Stimulated activated naive B cell treated with anti-CD40 and anti-IgM and Interleukin-4, amounts not matched to agents 10 μg/mL and 1 μg/mL and 100 μg/mL, for 72 hours (primary cell): ENCODE data around the gene STAT2.
A peak's percentile ranks its signal among the peaks of the same experiment; 100 is the strongest.
"Not testable (repeated sequence)": the region's sequence is repeated elsewhere in the genome, so short reads cannot be mapped to it uniquely, and the experiment has no call there.

ENCODE experiments used
- ATAC-seq, 2 donors: fragments of 150-1000 bp; cut with Tn5 transposase; replicated peaks; 2 replicates each; pipeline ENCODE4 v1.10.0; 2021; ENCODE audit warnings: moderate library complexity in 1 of 2
- DNase-seq: peaks from one replicate; pipeline ENCODE4 v3.0.0; 2021
- H3K27ac Mint-ChIP-seq: one replicate; pipeline ENCODE4 v1.8.0; 2022; ENCODE audit warnings: mild to moderate bottlenecking, mixed read lengths
- H3K27me3 Mint-ChIP-seq, 2 donors: one replicate each; pipeline ENCODE4 v1.8.0; 2022; ENCODE audit warnings: mixed read lengths in 2 of 2
- H3K36me3 Mint-ChIP-seq, 2 donors: one replicate each; pipeline ENCODE4 v1.8.0; 2022; ENCODE audit warnings: mixed read lengths in 2 of 2, mild to moderate bottlenecking in 1 of 2
- H3K4me1 Mint-ChIP-seq, 2 donors: one replicate each; pipeline ENCODE4 v1.8.0; 2022; ENCODE audit warnings: mixed read lengths in 2 of 2, mild to moderate bottlenecking in 1 of 2
- H3K4me3 Mint-ChIP-seq, 2 donors: one replicate each; pipeline ENCODE4 v1.8.0; 2022; ENCODE audit warnings: mild to moderate bottlenecking in 2 of 2, mixed read lengths in 2 of 2, moderate library complexity in 1 of 2
- H3K9me3 Mint-ChIP-seq, 2 donors: one replicate each; pipeline ENCODE4 v1.8.0; 2022; ENCODE audit warnings: mixed read lengths in 2 of 2, mild to moderate bottlenecking in 1 of 2

Gene STAT2

GRCh38 chr12:56346675-56347074, 13.2 kb downstream of the STAT2 start:
- no peak for ATAC-seq
- DNase-seq = no peak
- no peak overlapping the region for H3K4me3 Mint-ChIP-seq
- no peaks in the 10 kb centered on the region for H3K27me3 Mint-ChIP-seq
- no peaks in the 10 kb centered on the region for H3K9me3 Mint-ChIP-seq
- peaks cover 47 to 70% of the 10 kb centered on the region in 2 donors for H3K36me3 Mint-ChIP-seq
- H3K4me1 Mint-ChIP-seq = peaks cover 3 to 6% of the 10 kb centered on the region in 2 donors
- H3K27ac Mint-ChIP-seq = peak overlapping the region; percentile 52

GRCh38 chr12:56342290-56342689, 17.6 kb downstream of the STAT2 start:
- H3K27ac Mint-ChIP-seq, H3K27me3 Mint-ChIP-seq, DNase-seq, H3K9me3 Mint-ChIP-seq, H3K4me3 Mint-ChIP-seq, ATAC-seq: not testable (repeated sequence)
- Mint-ChIP-seq H3K4me1 (peaks cover 24 to 34% of the 10 kb centered on the region in 2 donors), H3K36me3 (peaks cover 36 to 52% of the 10 kb centered on the region in 2 donors)

GRCh38 chr12:56341616-56342015, 18.3 kb downstream of the STAT2 start:
- Mint-ChIP-seq H3K36me3 (peaks cover 36 to 51% of the 10 kb centered on the region in 2 donors), H3K27me3 (no peaks in the 10 kb centered on the region), H3K4me1 (peaks cover 24 to 39% of the 10 kb centered on the region in 2 donors), H3K27ac (no peak overlapping the region), H3K4me3 (no peak overlapping the region), H3K9me3 (no peaks in the 10 kb centered on the region)
- DNase-seq (no peak), ATAC-seq (no peak)

GRCh38 chr12:56339158-56339422, 20.8 kb downstream of the STAT2 start:
- no peak for ATAC-seq
- DNase-seq = no peak
- H3K9me3 Mint-ChIP-seq = no peaks in the 10 kb centered on the region
- H3K36me3 Mint-ChIP-seq = peaks cover 22 to 35% of the 10 kb centered on the region in 2 donors
- H3K27me3 Mint-ChIP-seq = no peaks in the 10 kb centered on the region
- H3K4me1 Mint-ChIP-seq = peaks cover 27 to 48% of the 10 kb centered on the region in 2 donors
- peak overlapping the region; percentile 96 for H3K27ac Mint-ChIP-seq
- H3K4me3 Mint-ChIP-seq = peak overlapping the region; percentile 78 to 86

- H3K27me3 Mint-ChIP-seq = no peaks in the 10 kb centered on the region
- peaks cover 27 to 48% of the 10 kb centered on the region in 2 donors for H3K4me1 Mint-ChIP-seq
- H3K4me3 Mint-ChIP-seq = peak within 1 kb of the TSS; percentile 78 to 86
- peaks cover 17 to 29% of the 10 kb centered on the region in 2 donors for H3K36me3 Mint-ChIP-seq
- ATAC-seq (peak; percentile 72 to 76), DNase-seq (peak; percentile 78)
- H3K9me3 Mint-ChIP-seq = no peaks in the 10 kb centered on the region
- peak within 1 kb of the TSS; percentile 96 for H3K27ac Mint-ChIP-seq
Measured at GRCh38 chr12:56338308-56339157, 21.4 kb downstream of the STAT2 start, which contains the start of gene IL23A. TSS of gene IL23A (plus strand) at chr12:56338884. CDS start at chr12:56339045, 161 bp downstream.

GRCh38 chr12:56337753-56338251, 22.1 kb downstream of the STAT2 start:
- Mint-ChIP-seq H3K4me1 (peaks cover 30 to 55% of the 10 kb centered on the region in 2 donors), H3K27ac (peak overlapping the region; percentile 60), H3K27me3 (no peaks in the 10 kb centered on the region), H3K9me3 (no peaks in the 10 kb centered on the region), H3K4me3 (no peak overlapping the region), H3K36me3 (peaks cover 11 to 24% of the 10 kb centered on the region in 2 donors)
- ATAC-seq = no peak
- no peak for DNase-seq

- Mint-ChIP-seq H3K36me3 (peaks cover 5 to 21% of the 10 kb centered on the region in 2 donors), H3K4me3 (no peak overlapping the region), H3K27ac (peak overlapping the region; percentile 86), H3K27me3 (no peaks in the 10 kb centered on the region), H3K9me3 (no peaks in the 10 kb centered on the region), H3K4me1 (peaks cover 33 to 61% of the 10 kb centered on the region in 2 donors)
- ATAC-seq (no peak), DNase-seq (no peak)
Measured at GRCh38 chr12:56336361-56337167, 23.3 kb downstream of the STAT2 start.

- H3K4me1 Mint-ChIP-seq = peaks cover 37 to 68% of the 10 kb centered on the region in 2 donors
- H3K36me3 Mint-ChIP-seq = peaks cover 9 to 22% of the 10 kb centered on the region in 2 donors
- H3K27ac Mint-ChIP-seq, ATAC-seq, H3K9me3 Mint-ChIP-seq, H3K27me3 Mint-ChIP-seq, DNase-seq, H3K4me3 Mint-ChIP-seq: not testable (repeated sequence)
Measured at GRCh38 chr12:56335527-56335926, 24.4 kb downstream of the STAT2 start.

- H3K36me3 Mint-ChIP-seq = peaks cover 9 to 18% of the 10 kb centered on the region in 2 donors
- H3K27me3 Mint-ChIP-seq = no peaks in the 10 kb centered on the region
- ATAC-seq = no peak
- peak overlapping the region; percentile 100 for H3K27ac Mint-ChIP-seq
- H3K9me3 Mint-ChIP-seq = no peaks in the 10 kb centered on the region
- peaks cover 33 to 61% of the 10 kb centered on the region in 2 donors for H3K4me1 Mint-ChIP-seq
- H3K4me3 Mint-ChIP-seq = peak overlapping the region; percentile 96
- DNase-seq = no peak
Measured at GRCh38 chr12:56334490-56334793, 25.5 kb downstream of the STAT2 start.

GRCh38 chr12:56333679-56334489, 26.0 kb downstream of the STAT2 start, which contains the start of gene PAN2:
TSS of gene PAN2 (minus strand) at chr12:56334000. CDS start at chr12:56333094, 906 bp downstream.
- Mint-ChIP-seq H3K4me3 (peak within 1 kb of the TSS; percentile 96), H3K27me3 (no peaks in the 10 kb centered on the region), H3K36me3 (peaks cover 5 to 12% of the 10 kb centered on the region in 2 donors), H3K27ac (peak within 1 kb of the TSS; percentile 100), H3K4me1 (peaks cover 27 to 55% of the 10 kb centered on the region in 2 donors), H3K9me3 (no peaks in the 10 kb centered on the region)
- DNase-seq = peak; percentile 95
- peak; percentile 92 to 95 for ATAC-seq

- Mint-ChIP-seq H3K4me1 (peaks cover 22 to 49% of the 10 kb centered on the region in 2 donors), H3K27me3 (no peaks in the 10 kb centered on the region), H3K27ac (peak overlapping the region; percentile 100), H3K36me3 (peaks cover 3 to 9% of the 10 kb centered on the region in 2 donors), H3K4me3 (peak overlapping the region; percentile 96), H3K9me3 (no peaks in the 10 kb centered on the region)
- no peak for DNase-seq
- ATAC-seq = peak; percentile 22 to 26
Measured at GRCh38 chr12:56333197-56333678, 26.7 kb downstream of the STAT2 start.

- Mint-ChIP-seq H3K27me3 (no peaks in the 10 kb centered on the region), H3K36me3 (peaks cover 8 to 12% of the 10 kb centered on the region in 2 donors)
- no peak for DNase-seq
Measured at GRCh38 chr12:56332512-56333196, 27.3 kb downstream of the STAT2 start.

GRCh38 chr12:56330936-56331490, 28.9 kb downstream of the STAT2 start:
- no peak overlapping the region for H3K4me3 Mint-ChIP-seq
- no peaks in the 10 kb centered on the region for H3K27me3 Mint-ChIP-seq
- H3K4me1 Mint-ChIP-seq = peaks cover 17 to 36% of the 10 kb centered on the region in 2 donors
- peaks cover 20 to 25% of the 10 kb centered on the region in 2 donors for H3K36me3 Mint-ChIP-seq
- no peaks in the 10 kb centered on the region for H3K9me3 Mint-ChIP-seq
- no peak for ATAC-seq
- no peak overlapping the region for H3K27ac Mint-ChIP-seq
- no peak for DNase-seq

More at GRCh38 chr12:56332512-56333196, 27.3 kb downstream of the STAT2 start:
- H3K9me3 Mint-ChIP-seq = no peaks in the 10 kb centered on the region
- peak overlapping the region; percentile 100 for H3K27ac Mint-ChIP-seq
- H3K4me1 Mint-ChIP-seq = peaks cover 18 to 43% of the 10 kb centered on the region in 2 donors
- H3K4me3 Mint-ChIP-seq = peak overlapping the region; percentile 96
- no peak for ATAC-seq
